Central memory CD4-positive, alpha-beta T cell (primary cell): ENCODE measurements around the gene SLC5A10.
A peak's percentile ranks its signal among the peaks of the same experiment; 100 is the strongest.

ENCODE experiments used
- DNase-seq: peaks from one replicate; pipeline ENCODE4 v3.0.0; 2022

Gene SLC5A10

DNA sequence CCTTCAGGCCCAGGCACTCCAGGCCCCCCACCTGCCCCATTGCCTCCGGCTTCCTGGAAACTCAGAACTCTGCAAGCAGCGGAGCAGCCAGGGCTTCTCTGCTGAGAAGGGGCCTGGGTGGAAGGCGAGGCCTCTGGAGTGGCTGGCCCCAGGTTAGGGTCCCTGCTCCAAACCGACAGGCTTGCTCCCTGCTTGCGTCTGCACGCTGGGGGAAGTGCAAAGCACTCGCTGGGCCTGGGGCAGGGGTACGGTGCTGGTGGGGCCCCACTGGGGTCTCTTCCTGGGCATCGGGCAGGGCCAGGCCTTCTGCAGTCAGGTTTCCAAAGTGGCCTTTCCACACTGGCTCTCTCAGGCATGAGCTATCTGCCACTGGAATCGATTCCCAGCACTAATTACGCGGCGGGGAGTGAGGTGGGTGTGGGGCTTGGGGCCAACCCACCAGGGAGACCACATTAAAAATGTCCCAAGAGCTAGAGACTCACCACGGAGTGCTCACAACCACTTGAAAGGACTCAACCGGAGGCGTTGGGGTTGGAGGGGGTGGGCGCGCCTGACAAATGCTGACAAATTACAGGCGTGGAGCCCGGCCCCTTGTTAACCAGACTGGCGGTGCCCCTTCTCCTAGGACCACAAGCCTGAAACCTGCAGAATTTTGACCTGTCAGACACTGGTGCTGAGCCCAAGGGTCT is 34.7 kb downstream of the SLC5A10 start:
- no peak for DNase-seq

DNA sequence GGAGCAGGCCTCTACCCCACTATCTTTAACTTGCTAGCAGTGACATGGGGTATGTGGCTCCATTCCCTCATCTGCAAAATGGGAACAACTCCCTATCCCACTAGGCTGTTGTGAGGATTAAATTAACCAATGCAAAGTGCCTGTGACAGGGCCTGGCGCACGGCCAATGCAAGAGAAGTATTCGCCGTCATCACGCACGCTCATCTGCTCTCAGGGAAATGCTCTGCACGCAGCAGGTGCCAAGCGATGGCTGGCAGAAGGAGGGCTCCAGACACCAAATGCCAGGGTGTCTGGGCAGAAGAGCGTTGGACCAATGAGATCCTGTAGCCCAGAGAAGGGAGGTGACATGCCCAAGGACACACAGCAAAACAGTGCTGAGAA is 35.3 kb downstream of the SLC5A10 start:
- DNase-seq: no peak

DNA sequence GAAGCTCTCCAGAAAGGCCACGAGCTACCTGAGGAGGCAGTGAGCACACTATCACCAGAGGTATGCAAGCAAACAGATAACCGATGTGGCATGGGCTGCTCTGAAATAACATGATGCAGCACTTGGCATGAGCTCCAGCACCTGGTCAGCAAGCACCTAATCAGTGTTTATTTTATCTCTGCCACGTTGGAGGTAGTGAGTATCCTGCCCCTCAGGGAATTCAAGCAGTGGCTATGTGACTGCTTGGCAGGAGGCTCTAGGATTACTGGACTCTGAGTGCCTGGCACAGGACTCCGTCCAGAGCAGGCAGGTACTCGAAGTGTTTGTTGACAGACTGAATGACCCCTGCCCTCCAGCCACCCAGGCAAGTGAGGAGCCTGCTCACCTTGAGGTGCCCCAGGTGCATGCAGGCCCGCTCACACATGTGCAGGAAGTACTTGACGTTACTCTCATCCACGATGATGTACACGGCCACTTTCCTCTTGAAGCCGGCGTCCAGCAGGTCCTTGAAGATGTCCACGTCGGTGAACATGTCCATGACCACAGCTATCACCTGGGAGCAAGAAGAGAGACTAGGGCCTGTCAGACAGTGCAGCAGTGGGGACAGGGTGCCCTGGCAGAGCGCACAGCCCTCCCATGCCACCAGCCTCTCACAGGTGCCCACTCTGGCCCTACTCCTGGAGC is 36.0 kb downstream of the SLC5A10 start:
- no peak for DNase-seq

DNA sequence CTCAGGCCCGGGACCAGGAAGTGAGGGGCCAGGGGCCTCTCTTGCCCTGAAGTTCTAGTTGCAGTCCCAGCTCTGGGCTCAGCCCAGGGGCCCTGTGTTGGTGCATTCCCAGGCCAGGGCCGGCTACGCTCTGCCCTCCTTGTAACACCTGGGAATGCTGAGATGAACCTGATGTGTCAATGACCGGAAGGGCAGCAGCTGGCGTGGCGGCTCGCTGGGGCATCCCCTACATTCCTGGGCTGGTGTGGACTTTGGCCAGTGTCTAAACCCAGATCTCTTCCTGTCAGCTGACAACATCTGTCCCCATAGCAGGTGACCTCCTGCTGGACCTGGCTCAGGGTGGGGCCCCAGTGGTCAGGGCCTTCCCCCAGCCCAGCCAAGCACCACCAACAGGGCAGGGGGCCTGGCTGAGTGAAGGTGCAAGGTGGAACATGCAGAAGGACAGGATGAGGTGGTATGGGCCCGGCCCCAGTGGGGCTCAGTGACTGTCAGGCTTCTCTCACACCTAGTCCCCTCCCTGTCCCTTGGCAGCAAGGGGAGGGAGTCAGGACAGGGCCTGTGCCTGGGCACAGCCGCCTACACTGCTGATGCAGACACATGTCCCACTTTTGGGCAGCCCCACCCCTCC is 36.7 kb downstream of the SLC5A10 start:
- DNase-seq: no peak

DNA sequence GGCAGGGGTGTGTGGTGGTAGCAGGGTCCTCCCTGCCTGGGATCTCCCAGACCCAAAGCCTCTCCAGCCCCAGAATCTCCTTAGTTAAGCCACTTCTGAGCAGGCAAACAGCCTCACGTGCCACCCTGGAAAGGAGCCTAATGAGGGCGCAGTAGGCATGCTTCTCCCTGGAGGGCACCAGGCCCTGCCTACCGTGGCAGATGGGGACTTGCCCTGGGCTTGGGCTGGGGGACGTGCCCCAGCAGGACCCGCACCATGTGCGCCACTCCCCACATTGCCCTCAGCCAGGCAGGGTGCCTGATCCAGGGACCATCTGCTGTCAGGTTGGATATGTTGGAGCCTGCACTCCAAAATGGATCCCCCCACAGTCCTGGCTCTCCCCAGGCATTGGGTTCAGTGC is 38.4 kb downstream of the SLC5A10 start:
- DNase-seq: no peak

DNA sequence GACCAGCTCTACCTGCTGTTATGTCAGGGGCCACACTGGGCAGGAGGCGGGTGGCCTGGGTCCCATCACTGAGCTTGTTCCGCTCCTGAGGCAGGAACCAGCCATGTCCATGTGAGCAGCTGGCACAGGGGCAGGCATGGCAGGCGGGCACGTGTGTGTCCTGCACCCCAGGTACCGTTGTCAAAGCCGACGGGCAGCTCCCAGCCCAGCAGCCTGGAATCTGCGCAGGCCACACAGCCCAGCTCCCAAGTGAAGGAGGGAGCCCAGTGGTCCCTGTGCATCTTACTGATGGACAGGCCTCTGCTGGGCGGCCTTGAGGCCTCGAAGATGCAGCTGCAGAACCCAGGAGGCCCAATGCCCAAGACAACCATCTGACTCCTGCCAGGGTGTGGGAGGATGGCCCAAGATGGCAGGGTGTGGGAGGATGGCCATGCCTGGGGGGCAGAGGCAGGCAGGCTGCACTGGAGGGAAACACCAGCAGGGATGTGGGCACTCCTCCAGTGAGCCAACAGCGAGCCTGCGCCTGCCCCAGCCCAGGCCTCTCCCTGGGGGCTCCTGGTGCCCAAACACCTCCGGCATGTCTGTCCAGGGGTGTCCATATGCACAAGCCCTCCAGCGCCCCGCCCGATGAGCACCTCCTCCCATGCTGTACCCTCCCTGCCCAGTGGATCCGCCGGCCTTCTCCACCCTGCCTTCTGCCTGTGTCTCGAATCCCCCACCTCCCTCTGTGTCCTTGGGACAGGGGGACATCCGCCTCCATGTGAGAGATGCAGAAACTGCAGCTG is 39.8 kb downstream of the SLC5A10 start:
- no peak for DNase-seq

DNA sequence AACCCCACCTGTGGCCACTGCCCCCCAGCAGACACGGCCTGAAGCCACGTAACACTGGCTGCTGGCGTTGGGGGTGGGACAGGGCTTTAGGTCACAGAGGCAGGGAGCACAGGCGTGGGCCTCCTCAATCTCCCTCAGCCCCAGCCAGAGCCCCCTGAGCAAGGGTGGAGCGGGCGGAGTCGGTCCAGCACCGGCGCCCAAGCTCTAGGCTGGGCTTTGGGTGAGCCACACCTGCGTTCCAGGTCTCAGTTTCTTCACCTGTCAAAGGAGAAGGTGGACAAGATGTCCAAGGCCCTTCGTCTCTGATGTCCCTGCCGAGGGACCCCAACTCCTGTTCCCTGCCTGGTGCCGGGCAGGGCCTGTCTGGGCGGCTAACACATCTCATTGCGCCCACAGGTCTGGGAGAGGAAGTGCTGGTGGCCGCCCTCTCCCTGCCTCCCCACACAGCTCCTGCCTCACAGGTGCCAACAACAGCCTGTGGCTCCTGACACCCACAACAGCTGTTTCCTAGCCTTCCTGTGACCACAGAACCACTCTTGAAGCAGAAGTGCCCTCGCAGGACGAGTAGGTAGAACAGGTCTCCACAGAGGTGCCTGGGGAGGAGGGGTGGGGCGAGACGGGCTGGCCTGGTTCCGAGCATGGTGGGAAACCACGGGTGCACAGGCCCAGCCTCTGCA is 40.6 kb downstream of the SLC5A10 start:
- DNase-seq: peak; percentile 58

DNA sequence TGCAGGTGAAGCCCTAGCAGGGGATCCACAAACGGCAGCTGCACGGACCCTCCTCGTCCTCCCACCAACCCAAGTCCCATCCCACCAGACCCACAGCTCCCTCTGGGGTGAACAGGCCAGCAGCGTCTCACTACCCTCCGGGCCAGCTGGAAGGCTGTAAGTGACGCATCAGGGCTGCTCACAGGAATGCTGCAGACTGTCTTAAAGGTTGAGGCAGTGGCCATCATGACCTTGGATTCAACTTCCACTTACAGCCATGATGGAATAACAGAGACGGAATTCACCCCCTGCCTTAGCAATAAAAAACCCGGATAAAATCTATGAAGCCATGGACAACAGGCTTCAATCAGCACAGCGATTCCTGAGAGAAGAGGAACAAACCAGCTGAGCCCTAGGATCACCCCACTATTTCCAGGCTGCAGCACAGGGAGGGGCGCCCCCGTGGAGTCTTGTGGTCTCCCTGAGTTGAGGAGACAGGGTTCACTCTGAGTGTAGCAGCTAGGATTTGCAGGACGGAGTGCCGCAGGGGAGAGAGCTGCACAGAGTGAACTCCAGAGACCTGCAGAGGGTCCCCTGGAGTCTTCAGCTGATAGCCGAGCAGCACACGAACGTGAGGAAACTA is 42.1 kb downstream of the SLC5A10 start:
- DNase-seq: no peak

DNA sequence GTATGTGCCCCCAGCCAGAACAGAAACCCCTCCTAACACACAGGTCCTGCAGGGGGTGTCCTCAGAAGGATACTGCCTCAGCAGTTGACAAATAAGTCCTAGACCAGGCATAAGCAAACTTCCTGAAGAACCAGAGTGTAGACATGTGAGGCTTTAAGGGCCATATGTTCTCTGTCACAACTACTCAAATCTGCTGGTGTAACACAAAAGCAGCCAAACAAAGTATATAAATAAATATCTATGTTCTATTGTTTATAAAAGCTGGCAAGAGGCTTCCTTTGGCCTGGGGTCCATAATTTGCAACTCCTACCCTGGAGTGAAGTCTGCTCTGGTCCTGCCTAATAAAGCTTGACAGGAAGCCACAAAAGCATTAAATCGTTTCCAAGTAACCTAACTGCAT is 42.7 kb downstream of the SLC5A10 start:
- DNase-seq: no peak

DNA sequence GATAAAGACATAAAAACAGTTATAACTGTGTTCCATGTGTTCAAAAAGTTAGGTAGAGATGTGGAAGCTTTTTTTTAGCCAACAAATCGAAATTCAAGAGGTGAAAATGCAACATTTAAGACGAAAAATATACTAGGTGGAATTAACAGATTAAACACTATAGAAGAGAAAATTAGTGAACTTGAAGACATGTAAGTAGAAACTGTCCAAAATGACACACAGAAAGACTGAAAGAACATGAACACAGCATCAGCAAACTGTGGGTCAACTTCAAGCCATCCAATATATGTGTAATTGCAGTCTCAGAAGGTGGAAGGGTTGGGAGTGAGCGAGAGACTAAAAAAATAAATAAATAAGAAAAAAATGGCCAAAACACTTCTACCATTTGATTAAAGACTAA is 43.3 kb downstream of the SLC5A10 start:
- DNase-seq: no peak

DNA sequence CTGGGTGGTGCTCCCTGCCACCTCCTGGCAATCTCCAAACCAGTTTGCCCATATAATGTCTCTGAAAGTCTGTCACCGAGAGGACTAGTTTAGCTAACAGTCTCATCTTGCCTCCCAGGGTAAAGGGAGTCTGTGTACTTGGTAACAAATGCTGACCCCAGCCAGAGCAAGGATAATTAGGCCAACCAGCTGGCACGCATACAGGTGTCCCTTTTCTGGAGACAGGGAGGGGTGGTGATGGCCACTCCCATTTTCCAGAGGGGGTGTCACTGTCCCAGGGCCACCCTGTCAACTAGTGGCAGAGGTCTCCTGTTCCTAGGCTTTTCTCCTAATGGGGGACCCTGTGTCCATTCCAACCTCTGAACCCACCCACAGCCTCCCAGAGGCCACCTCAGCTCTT is 44.5 kb downstream of the SLC5A10 start:
- no peak for DNase-seq

DNA sequence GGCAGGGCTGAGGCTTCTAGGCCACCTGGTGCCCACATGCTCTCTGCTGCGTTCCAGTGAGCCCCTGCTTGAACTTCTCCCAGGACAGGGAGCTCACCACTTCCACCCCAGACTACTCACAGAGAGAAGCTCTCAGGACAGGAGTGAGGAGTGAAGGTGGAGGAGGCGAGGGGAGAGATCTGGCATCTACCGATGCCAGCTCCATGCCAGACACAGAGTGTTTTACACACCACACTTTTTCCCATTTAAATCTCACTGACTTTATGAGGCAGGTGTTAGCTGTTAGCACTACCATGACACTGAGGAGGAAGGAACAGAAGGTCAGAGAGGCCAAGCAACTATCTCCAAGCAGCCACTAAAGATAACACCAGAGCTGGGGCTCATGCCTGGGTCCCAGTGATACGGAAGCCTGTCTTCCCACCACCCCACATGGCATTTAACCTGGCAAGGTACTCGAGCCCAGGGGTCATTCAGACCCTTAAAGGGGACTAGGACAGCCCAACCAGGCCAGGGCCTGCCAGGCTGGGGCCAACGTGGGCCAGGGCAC is 45.8 kb downstream of the SLC5A10 start:
- DNase-seq: no peak

DNA sequence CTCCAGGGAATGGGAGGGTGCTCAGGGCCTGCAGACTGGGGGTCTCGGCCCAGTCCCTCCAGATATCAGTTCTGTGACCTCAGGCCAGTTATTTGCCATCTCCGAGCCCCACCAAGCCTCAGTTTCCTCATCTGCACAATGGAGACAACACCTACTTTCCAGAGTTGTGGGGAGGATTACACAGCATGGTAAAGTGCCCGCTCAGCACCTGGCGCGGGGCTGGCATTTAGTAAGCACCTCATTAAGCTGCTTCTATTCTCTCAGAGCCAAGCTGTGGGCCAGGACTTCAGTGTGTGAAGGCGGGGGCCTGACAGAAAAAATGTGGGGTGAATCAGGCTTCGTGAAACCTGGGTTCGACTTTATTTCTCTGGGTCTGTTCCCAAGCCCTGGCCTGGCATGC is 47.4 kb downstream of the SLC5A10 start:
- no peak for DNase-seq

DNA sequence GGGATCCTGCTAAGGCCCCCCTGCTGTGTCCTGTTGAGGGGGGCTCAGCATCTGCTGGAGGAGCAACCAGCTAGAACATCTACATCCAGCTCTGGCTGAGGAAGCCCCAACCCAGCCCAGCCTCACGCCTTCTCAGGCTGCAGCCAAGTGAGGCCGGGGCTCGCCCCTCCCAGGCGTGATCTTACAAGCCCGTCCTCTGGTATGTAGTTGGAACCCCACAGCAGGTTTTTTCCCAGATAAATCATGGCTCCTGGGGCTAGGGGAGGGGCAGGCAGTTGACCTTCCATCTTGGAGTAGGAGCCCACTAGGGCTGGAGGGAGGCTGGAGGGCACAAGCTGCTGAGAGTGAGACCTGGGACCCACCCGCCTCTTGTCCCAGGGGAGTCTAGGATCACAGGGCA is 47.9 kb downstream of the SLC5A10 start:
- no peak for DNase-seq

DNA sequence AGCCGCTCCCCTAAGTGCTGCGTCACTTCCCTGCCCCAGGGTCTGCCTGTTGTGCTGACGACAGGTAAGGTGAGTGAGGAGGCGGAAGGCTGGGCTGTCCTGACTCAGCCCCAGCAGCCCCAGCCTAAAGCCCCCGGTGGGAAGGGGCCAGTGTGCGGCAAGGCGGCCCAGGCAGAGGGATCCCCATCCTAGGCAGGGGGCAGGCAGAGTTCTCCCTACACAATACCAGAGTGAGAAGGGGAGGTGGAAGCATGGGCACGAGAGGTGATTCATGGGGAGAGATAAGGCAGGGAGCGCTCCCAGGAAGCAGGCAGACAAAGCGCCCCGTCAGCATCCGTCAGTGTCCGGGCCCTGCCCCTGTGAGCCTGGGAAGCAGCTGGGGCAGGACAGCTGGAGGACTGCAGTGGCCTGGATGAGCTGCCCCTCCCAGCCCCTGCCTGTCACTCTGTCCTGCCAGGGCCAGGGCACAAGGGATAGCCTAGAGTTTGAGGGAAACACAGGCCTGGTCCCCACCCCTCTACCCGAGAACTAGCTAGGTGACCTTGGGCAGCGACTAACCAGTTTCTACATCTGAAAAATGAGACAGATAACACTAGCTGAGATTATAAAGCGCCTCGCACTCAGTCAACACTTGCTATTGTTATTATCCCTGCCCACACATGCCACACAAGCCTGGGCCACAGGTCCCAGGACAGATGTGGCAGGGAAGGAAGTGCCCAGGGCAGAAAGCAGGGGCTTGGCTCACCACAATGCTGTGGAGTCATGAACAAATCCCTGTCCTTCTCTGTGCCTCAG is 48.8 kb downstream of the SLC5A10 start:
- no peak for DNase-seq

DNA sequence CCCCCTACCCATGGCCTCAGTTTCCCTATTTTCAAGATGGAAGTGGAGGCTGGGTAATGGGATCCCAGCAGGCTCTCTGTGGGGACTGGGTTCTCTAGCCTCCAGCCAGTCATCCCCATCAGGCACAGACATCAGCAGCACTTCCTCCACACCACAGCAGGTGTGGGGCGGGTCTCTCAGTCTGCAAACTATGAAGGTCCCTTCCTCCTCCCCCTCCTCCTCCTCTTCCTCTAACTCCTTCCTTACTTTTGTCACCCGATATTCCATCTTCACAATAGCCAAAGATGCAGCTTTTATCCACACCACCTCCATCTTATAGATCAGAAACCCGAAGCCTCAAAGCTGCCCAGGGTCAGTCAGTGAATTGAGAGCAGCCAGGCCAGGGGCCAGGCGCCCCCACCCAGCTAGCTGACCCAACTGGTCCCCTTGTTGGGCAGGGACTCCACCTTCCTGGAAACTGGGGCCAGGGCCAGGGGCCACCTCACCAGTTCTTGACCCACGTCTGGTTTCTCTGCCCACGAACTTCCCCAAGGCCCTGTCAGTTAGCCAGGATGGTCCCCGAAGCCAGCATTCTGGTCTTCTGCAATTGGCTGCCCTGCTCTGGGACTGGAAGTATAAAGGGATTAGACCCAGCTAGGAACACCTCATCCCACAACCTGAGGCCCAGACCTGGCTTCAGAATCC is 50.1 kb downstream of the SLC5A10 start:
- no peak for DNase-seq

DNA sequence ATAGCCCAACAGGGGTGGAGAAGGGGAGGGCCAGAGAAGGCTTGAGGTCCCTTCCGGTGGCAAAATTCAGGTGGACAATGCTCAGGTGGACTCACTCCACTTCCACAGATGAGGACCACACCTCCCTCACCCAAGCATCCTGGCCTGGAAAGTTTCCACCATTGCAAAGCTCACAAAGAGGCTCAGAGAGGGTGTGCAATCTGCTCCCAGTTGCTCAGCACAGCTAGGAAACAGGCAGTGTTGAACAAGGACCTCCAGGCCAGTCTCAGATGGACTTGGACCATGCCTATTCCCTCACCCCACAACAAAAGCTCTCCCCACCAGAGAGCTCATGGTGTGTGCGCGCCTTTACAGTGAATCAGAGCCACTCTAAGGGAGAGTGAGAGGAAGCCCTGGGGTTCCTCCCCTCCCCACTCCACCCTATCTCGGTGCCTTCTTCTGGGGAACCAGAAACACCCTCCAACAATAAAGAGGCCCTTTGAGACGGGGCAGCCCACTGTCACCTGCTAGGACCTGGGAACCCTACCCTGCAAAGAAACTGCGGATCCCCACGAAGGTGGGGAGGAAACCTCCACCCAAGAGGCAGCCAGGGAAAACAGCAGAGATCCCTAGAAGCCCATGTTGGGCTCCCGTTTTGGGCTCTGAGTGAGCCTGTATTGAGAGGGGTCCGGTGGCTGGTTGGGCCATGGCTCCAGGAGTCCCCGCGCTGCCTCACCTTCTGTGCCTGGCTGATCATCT is 51.0 kb downstream of the SLC5A10 start:
- peak; percentile 15 for DNase-seq

DNA sequence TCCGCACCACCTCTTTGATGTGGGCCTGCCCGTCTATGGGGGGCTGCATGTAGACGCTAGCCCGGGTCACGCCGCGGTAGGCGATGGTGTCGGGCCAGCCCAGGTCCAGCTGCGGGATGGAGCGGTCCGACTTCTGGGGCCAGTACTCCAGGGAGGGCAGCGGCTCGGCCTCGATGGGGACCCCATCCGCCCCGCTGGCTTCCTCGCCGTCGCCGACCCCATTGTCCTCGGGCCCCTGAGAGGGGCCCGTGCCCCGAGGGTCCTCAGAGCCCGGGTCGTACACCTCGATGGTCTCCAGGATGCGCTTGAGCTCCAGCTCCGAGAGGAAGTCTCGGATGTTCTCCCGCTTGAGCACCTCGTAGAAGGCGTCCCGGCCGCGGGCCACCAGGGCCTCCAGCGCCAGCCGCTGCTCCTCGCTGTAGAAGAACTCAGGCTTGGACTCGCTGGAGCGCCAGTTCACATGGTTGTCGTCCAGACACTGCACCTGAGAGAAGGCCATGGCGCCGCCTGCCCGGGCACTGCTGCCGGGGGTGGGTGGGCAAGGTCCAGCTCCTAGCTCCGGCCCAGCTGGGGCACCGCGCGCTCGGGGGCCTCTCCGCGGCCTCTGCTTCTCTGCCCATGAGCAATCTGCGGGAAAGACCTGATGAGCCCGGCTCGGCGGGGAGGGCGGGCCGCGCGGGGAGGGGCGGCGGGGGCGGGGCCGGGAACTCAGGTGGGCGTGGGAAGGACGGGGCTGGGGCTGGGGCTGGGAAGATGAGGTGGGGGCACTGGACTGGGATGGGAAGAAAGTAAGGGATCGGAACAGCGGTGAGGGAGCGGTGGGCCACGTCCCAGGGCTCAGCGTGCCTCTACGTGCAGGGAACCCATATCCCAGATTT is 51.8 kb downstream of the SLC5A10 start:
- peak; percentile 18 for DNase-seq
